Ishikawa (cell line): Measurements from ENCODE around the gene MLXIP.

Experiments
- CEBPB ChIP-seq: IDR thresholded peaks from 2 replicates; pipeline ENCODE4 v1.6.1; 2012
- CREB1 ChIP-seq: IDR thresholded peaks from 2 replicates; pipeline ENCODE4 v1.6.1; 2012; ENCODE audit warnings: low read depth
- EGR1 ChIP-seq: IDR thresholded peaks from 2 replicates; pipeline ENCODE4 v1.6.1; 2012
- EP300 ChIP-seq: IDR thresholded peaks from 2 replicates; pipeline ENCODE4 v1.6.1; 2012; ENCODE audit warnings: borderline replicate concordance
- FOXM1 ChIP-seq: IDR thresholded peaks from 2 replicates; pipeline ENCODE4 v1.6.1; 2012; ENCODE audit warnings: low read depth, borderline replicate concordance
- NFIC ChIP-seq: IDR thresholded peaks from 2 replicates; pipeline ENCODE4 v1.6.1; 2012
- RAD21 ChIP-seq: IDR thresholded peaks from 2 replicates; pipeline ENCODE4 v1.6.1; 2012; ENCODE audit warnings: low read depth
- TAF1 ChIP-seq: IDR thresholded peaks from 2 replicates; pipeline ENCODE4 v1.6.1; 2012; ENCODE audit warnings: low read depth, mild to moderate bottlenecking
- TCF12 ChIP-seq: IDR thresholded peaks from 2 replicates; pipeline ENCODE4 v1.6.1; 2012; ENCODE audit warnings: low read depth
- TEAD4 ChIP-seq: IDR thresholded peaks from 2 replicates; pipeline ENCODE4 v1.6.1; 2012
- YY1 ChIP-seq: IDR thresholded peaks from 2 replicates; pipeline ENCODE4 v1.6.1; 2012; ENCODE audit warnings: low read depth
- ZBTB7A ChIP-seq: IDR thresholded peaks from 2 replicates; pipeline ENCODE4 v1.6.1; 2012; ENCODE audit warnings: low read depth
- TF ChIP-seq, protein P1 (sequence below): IDR thresholded peaks from 2 replicates; pipeline ENCODE4 v1.6.1; 2012
- TF ChIP-seq, protein P2 (sequence below): IDR thresholded peaks from 2 replicates; pipeline ENCODE4 v1.6.1; 2012; ENCODE audit warnings: low read depth, mild to moderate bottlenecking
- TF ChIP-seq, protein P3 (sequence below): IDR thresholded peaks from 2 replicates; pipeline ENCODE4 v1.6.1; 2012

MLXIP gene

DNA sequence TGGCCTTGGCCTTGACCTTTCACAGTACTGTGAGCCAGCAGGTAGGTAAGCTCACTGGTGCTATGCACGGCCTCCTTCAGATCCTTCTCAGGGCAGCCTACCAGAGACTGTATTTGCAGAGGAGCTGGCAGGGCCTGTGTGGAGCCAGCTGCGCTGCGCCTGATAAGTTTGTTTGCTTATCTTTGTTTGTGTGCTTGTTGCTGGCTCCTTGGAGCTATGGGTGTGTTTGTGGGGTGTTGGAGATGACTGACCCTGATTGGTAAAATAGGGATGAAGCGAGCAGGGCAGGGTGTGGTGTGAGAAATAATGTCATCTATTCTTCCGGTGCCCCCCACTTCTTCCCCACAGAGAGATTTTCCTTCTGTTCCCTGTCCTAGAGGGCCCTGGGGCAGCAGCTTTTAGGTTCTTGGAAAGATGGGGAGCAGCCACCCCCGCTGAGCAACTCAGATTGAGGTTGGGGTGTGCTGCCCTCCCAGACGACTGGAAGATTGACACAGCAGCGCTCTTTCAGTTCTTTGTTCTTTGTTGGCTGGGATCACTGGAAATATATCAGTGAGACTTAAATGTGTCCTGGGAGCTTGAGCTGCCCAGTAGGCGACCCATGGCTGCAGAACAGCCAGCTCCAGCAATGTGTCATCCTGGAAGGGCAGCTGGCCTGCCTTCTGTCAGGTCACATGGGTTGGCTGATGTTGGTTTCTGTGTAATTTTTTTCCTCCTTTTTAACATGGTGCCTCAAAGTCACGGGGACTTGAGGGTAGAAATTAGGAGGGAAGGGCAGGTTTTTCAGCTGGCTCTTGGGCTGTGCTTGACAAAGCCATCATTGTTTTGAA is 19.6 kb downstream of the MLXIP start:
- TF ChIP-seq FOXM1 = no peak
- TF ChIP-seq CREB1 = no peak
- TF ChIP-seq YY1 = no peak
- TF ChIP-seq TCF12 = no peak
- TF ChIP-seq, protein P1, sequence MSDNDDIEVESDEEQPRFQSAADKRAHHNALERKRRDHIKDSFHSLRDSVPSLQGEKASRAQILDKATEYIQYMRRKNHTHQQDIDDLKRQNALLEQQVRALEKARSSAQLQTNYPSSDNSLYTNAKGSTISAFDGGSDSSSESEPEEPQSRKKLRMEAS = no peak
- TF ChIP-seq EP300 = no peak
- no peak for TF ChIP-seq EGR1
- TF ChIP-seq TEAD4 = no peak

DNA sequence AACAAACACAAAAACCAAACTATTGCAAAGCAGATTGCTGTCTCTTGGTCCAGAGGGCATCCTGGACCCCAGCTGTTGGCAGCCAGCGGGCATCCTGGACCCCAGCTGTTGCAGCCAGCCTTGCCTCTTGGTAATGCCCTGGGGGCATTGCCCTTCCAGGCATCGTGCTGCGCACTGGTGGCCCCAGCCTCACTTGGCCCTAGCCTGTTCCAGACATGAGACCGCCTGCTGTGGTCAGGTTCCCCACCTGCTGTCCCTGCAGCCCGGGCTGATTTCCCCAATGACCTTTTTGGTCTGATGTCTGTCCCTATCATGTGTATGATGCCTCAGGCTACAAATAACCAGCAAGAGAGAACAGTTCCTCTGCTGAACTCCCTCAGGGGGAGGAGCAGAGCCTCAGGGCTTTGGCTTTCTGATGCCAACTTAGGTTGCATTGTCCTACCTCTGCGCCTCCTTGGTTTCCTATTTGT is 20.8 kb downstream of the MLXIP start:
- no peak for TF ChIP-seq TCF12
- TF ChIP-seq CEBPB = no peak
- no peak for TF ChIP-seq CREB1
- no peak for TF ChIP-seq EP300
- no peak for TF ChIP-seq NFIC

DNA sequence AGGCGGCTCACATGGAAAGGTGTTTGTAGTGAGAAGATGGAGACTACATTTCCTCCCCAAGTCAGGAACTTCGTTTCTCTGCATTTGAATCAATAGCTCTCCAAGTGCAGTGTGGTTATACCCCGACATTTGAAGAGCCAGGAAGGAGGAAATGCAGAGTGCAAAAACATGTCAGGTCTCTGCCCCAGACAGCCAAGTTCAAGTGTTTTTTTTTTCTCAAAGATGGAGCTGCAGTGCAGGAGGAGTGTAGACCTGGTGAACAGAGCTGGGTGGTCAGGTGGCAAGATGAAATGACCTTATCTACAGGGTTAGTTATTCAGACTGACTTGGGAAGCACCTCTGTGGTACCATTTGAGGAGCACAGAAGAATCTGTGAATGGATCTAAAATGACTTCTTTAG is 21.3 kb downstream of the MLXIP start:
- TF ChIP-seq YY1 = no peak
- TF ChIP-seq, protein P2, sequence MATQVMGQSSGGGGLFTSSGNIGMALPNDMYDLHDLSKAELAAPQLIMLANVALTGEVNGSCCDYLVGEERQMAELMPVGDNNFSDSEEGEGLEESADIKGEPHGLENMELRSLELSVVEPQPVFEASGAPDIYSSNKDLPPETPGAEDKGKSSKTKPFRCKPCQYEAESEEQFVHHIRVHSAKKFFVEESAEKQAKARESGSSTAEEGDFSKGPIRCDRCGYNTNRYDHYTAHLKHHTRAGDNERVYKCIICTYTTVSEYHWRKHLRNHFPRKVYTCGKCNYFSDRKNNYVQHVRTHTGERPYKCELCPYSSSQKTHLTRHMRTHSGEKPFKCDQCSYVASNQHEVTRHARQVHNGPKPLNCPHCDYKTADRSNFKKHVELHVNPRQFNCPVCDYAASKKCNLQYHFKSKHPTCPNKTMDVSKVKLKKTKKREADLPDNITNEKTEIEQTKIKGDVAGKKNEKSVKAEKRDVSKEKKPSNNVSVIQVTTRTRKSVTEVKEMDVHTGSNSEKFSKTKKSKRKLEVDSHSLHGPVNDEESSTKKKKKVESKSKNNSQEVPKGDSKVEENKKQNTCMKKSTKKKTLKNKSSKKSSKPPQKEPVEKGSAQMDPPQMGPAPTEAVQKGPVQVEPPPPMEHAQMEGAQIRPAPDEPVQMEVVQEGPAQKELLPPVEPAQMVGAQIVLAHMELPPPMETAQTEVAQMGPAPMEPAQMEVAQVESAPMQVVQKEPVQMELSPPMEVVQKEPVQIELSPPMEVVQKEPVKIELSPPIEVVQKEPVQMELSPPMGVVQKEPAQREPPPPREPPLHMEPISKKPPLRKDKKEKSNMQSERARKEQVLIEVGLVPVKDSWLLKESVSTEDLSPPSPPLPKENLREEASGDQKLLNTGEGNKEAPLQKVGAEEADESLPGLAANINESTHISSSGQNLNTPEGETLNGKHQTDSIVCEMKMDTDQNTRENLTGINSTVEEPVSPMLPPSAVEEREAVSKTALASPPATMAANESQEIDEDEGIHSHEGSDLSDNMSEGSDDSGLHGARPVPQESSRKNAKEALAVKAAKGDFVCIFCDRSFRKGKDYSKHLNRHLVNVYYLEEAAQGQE = no peak
- TF ChIP-seq, protein P1 = no peak
- TF ChIP-seq RAD21 = no peak
- TF ChIP-seq NFIC = no peak

DNA sequence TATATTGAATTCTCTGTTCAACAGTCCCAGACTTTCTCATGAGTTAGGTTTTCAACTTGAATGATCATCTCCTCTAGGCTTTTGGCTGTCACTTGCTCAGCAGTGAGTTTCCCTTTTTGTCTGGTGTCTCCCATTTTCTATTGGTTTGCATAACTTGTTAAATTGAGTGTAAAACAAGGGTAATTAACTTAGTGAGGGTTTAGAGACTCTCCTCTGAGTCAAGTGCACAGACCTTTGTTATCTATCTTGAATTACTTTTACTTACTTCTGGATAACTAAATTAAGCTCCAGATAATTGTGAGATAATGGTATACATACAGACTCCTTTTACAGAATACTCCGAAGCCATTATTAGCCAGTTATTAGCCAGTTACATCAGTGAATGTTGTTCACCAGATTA is 22.0 kb downstream of the MLXIP start:
- TF ChIP-seq, protein P3, sequence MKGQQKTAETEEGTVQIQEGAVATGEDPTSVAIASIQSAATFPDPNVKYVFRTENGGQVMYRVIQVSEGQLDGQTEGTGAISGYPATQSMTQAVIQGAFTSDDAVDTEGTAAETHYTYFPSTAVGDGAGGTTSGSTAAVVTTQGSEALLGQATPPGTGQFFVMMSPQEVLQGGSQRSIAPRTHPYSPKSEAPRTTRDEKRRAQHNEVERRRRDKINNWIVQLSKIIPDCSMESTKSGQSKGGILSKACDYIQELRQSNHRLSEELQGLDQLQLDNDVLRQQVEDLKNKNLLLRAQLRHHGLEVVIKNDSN = no peak
- TF ChIP-seq TCF12 (no peak), TAF1 (no peak), CREB1 (no peak), EGR1 (no peak), CEBPB (no peak), FOXM1 (no peak), ZBTB7A (no peak), NFIC (no peak), YY1 (no peak), EP300 (no peak), RAD21 (no peak), TEAD4 (no peak)
- TF ChIP-seq, protein P2 = no peak
- TF ChIP-seq, protein P1 = no peak

DNA sequence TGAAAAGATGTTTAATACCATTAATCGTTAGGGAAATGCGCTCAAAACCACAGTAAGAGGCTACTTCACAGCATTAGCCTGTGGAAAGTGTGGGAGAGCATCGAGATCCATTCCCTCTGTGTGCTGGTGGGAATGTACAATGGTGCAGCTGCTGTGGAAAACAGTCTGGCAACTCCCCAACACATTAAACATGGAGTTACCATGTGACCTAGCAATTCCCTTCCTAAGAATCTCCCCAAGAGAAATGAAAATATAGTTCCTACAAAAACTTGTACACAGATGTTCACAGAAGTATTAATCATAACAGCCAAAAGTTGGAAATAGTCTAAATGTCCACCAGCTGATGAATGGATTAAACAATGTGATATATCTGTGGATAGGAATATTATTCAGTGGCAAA is 23.8 kb downstream of the MLXIP start:
- TF ChIP-seq RAD21 = no peak

DNA sequence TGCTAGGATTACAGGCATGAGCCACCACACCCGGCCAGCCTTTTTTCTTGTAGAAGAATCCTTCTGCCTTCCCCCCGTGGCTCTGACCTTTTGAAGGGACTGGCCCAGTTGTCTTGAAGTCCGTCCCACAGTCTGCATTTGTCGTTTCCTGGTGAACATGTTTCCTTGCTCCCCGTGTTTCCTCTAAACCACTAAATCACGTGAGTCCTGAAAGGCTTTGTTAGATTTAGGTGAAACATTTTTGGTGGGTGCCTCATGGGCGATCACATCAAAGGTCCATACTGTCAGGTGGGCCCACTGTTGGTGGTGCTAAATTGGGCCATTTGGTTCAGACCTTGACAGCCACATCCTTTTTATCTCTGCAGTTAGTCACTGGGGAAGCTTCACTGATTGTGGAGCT is 26.3 kb downstream of the MLXIP start:
- TF ChIP-seq, protein P3 = no peak
- TF ChIP-seq TCF12 = no peak

DNA sequence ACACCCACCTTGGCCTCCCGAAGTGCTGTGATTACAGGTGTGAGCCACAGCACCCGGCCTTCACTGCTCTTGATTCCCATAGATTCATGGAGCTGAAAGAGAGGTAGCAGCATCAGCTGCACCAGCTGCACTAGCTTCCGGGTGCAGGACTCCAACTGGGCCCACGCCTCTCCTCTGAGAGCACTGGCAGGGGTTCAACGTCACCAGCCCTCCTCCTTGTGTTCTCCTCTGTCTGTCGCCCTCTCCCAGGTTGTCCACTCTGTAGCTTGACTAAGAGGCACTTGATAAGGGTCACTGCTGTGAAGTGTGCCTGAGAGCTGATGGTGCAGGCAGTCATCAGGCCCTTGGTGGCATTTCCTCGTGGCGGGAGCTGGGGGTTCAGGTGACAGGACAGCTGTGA is 28.3 kb downstream of the MLXIP start:
- no peak for TF ChIP-seq TAF1
- no peak for TF ChIP-seq RAD21
- TF ChIP-seq, protein P2 = no peak
